Ishikawa (cell line): ENCODE results near the gene ST3GAL3.
A peak's percentile ranks its signal among the peaks of the same experiment; 100 is the strongest.

Experiments
- CEBPB ChIP-seq: IDR thresholded peaks from 2 replicates; pipeline ENCODE4 v1.6.1; 2012
- CREB1 ChIP-seq: IDR thresholded peaks from 2 replicates; pipeline ENCODE4 v1.6.1; 2012; ENCODE audit warnings: low read depth
- EGR1 ChIP-seq: IDR thresholded peaks from 2 replicates; pipeline ENCODE4 v1.6.1; 2012
- EP300 ChIP-seq: IDR thresholded peaks from 2 replicates; pipeline ENCODE4 v1.6.1; 2012; ENCODE audit warnings: borderline replicate concordance
- FOXM1 ChIP-seq: IDR thresholded peaks from 2 replicates; pipeline ENCODE4 v1.6.1; 2012; ENCODE audit warnings: low read depth, borderline replicate concordance
- NFIC ChIP-seq: IDR thresholded peaks from 2 replicates; pipeline ENCODE4 v1.6.1; 2012
- RAD21 ChIP-seq: IDR thresholded peaks from 2 replicates; pipeline ENCODE4 v1.6.1; 2012; ENCODE audit warnings: low read depth
- TAF1 ChIP-seq: IDR thresholded peaks from 2 replicates; pipeline ENCODE4 v1.6.1; 2012; ENCODE audit warnings: low read depth, mild to moderate bottlenecking
- TCF12 ChIP-seq: IDR thresholded peaks from 2 replicates; pipeline ENCODE4 v1.6.1; 2012; ENCODE audit warnings: low read depth
- TEAD4 ChIP-seq: IDR thresholded peaks from 2 replicates; pipeline ENCODE4 v1.6.1; 2012
- USF1 ChIP-seq: IDR thresholded peaks from 2 replicates; pipeline ENCODE4 v1.6.1; 2012
- YY1 ChIP-seq: IDR thresholded peaks from 2 replicates; pipeline ENCODE4 v1.6.1; 2012; ENCODE audit warnings: low read depth
- ZBTB7A ChIP-seq: IDR thresholded peaks from 2 replicates; pipeline ENCODE4 v1.6.1; 2012; ENCODE audit warnings: low read depth
- TF ChIP-seq, protein P1 (sequence below): IDR thresholded peaks from 2 replicates; pipeline ENCODE4 v1.6.1; 2012
- TF ChIP-seq, protein P2 (sequence below): IDR thresholded peaks from 2 replicates; pipeline ENCODE4 v1.6.1; 2012; ENCODE audit warnings: low read depth, mild to moderate bottlenecking

ST3GAL3 gene

GRCh38 chr1:43935711-43936427 lies 228.5 kb downstream of the ST3GAL3 start:
- TF ChIP-seq CREB1 = no peak
- 0 out of 2 replicates have a peak, but pooled peaks have one; percentile 44 for TF ChIP-seq TCF12
- TF ChIP-seq YY1 = peak; percentile 39; the same call in 1 of the 2 replicates
- TF ChIP-seq NFIC = 0 out of 2 replicates have a peak, but pooled peaks have one; percentile 14
- peak; percentile 76; the same call in 1 of the 2 replicates for TF ChIP-seq ZBTB7A
- TF ChIP-seq RAD21 = no peak
- no peak for TF ChIP-seq CEBPB
- TF ChIP-seq TAF1 = peak; percentile 46; the same call in 1 of the 2 replicates
- TF ChIP-seq USF1 = peak; percentile 72
- TF ChIP-seq EGR1 = no peak
- TF ChIP-seq, protein P1, sequence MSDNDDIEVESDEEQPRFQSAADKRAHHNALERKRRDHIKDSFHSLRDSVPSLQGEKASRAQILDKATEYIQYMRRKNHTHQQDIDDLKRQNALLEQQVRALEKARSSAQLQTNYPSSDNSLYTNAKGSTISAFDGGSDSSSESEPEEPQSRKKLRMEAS = peak; percentile 62

DNA sequence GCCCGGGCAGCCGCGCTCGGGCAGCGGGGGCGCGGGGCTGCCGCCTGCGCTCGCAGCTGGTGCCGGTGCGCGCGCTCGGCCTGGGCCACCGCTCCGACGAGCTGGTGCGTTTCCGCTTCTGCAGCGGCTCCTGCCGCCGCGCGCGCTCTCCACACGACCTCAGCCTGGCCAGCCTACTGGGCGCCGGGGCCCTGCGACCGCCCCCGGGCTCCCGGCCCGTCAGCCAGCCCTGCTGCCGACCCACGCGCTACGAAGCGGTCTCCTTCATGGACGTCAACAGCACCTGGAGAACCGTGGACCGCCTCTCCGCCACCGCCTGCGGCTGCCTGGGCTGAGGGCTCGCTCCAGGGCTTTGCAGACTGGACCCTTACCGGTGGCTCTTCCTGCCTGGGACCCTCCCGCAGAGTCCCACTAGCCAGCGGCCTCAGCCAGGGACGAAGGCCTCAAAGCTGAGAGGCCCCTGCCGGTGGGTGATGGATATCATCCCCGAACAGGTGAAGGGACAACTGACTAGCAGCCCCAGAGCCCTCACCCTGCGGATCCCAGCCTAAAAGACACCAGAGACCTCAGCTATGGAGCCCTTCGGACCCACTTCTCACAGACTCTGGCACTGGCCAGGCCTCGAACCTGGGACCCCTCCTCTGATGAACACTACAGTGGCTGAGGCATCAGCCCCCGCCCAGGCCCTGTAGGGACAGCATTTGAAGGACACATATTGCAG lies 229.3 kb downstream of the ST3GAL3 start:
- TF ChIP-seq CEBPB (no peak), ZBTB7A (no peak), CREB1 (no peak), RAD21 (no peak), EGR1 (no peak), TEAD4 (no peak), TCF12 (no peak), TAF1 (no peak), FOXM1 (no peak)
- TF ChIP-seq, protein P2, sequence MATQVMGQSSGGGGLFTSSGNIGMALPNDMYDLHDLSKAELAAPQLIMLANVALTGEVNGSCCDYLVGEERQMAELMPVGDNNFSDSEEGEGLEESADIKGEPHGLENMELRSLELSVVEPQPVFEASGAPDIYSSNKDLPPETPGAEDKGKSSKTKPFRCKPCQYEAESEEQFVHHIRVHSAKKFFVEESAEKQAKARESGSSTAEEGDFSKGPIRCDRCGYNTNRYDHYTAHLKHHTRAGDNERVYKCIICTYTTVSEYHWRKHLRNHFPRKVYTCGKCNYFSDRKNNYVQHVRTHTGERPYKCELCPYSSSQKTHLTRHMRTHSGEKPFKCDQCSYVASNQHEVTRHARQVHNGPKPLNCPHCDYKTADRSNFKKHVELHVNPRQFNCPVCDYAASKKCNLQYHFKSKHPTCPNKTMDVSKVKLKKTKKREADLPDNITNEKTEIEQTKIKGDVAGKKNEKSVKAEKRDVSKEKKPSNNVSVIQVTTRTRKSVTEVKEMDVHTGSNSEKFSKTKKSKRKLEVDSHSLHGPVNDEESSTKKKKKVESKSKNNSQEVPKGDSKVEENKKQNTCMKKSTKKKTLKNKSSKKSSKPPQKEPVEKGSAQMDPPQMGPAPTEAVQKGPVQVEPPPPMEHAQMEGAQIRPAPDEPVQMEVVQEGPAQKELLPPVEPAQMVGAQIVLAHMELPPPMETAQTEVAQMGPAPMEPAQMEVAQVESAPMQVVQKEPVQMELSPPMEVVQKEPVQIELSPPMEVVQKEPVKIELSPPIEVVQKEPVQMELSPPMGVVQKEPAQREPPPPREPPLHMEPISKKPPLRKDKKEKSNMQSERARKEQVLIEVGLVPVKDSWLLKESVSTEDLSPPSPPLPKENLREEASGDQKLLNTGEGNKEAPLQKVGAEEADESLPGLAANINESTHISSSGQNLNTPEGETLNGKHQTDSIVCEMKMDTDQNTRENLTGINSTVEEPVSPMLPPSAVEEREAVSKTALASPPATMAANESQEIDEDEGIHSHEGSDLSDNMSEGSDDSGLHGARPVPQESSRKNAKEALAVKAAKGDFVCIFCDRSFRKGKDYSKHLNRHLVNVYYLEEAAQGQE = no peak
- TF ChIP-seq, protein P1 = no peak; the same call in 1 of the 2 replicates

- no peak for TF ChIP-seq CEBPB
- TF ChIP-seq, protein P2 = no peak
- no peak for TF ChIP-seq ZBTB7A
- no peak for TF ChIP-seq RAD21
- TF ChIP-seq EGR1 = no peak
- TF ChIP-seq, protein P1 = no peak
- no peak for TF ChIP-seq CREB1
- no peak for TF ChIP-seq NFIC
- TF ChIP-seq TAF1 = no peak
- TF ChIP-seq FOXM1 = no peak
- no peak for TF ChIP-seq USF1
Observed at GRCh38 chr1:43937179-43937865, 230.0 kb downstream of the ST3GAL3 start.

GRCh38 chr1:43938383-43938782 lies 231.0 kb downstream of the ST3GAL3 start:
- TF ChIP-seq CREB1 = no peak
- TF ChIP-seq EP300 = no peak
- TF ChIP-seq, protein P1 = no peak
- TF ChIP-seq TAF1 = no peak
